ENCODE measurements around the gene GMEB1.
"Not testable (repeated sequence)": the region's sequence is repeated elsewhere in the genome, so short reads cannot be mapped to it uniquely, and the experiment has no call there.

Gene GMEB1

GRCh38 chr1:28675924-28676257, 7.3 kb downstream of the GMEB1 start:
- DNase-seq: no peak

- DNase-seq: no peak
Measured at GRCh38 chr1:28680151-28680550, 11.6 kb downstream of the GMEB1 start.

- no peak for DNase-seq
Measured at GRCh38 chr1:28682840-28683239, 14.3 kb downstream of the GMEB1 start.

- DNase-seq: no peak
Measured at GRCh38 chr1:28684937-28685336, 16.4 kb downstream of the GMEB1 start.

GRCh38 chr1:28691627-28692026, 23.0 kb downstream of the GMEB1 start:
- not testable (repeated sequence) for DNase-seq

GRCh38 chr1:28703629-28704028, 35.0 kb downstream of the GMEB1 start:
- no peak for DNase-seq

GRCh38 chr1:28716336-28716735, 47.8 kb downstream of the GMEB1 start:
- no peak for DNase-seq

- no peak for DNase-seq
Measured at GRCh38 chr1:28718166-28718565, 49.6 kb downstream of the GMEB1 start.

GRCh38 chr1:28718586-28719331, 50.2 kb downstream of the GMEB1 start:
- no peak for DNase-seq

- no peak for DNase-seq
Measured at GRCh38 chr1:28719332-28719619, 50.7 kb downstream of the GMEB1 start.

GRCh38 chr1:28720376-28720775, 51.8 kb downstream of the GMEB1 start:
- DNase-seq: no peak

- not testable (repeated sequence) for DNase-seq
Measured at GRCh38 chr1:28721927-28722326, 53.3 kb downstream of the GMEB1 start.

GRCh38 chr1:28725365-28725764, 56.8 kb downstream of the GMEB1 start:
- not testable (repeated sequence) for DNase-seq

GRCh38 chr1:28735961-28736449, 67.4 kb downstream of the GMEB1 start:
- DNase-seq: no peak

- DNase-seq: peak; percentile 97 to 98
Measured at GRCh38 chr1:28736450-28737306, 68.1 kb downstream of the GMEB1 start, which contains the start of gene YTHDF2. Gene YTHDF2 (plus strand): TSS chr1:28736940. CDS start chr1:28737121, 181 bp downstream.

GRCh38 chr1:28737307-28738132, 68.9 kb downstream of the GMEB1 start:
- DNase-seq: peak; percentile 38 to 66

GRCh38 chr1:28740118-28740517, 71.5 kb downstream of the GMEB1 start:
- DNase-seq: no peak

- no peak for DNase-seq
Measured at GRCh38 chr1:28744184-28744583, 75.6 kb downstream of the GMEB1 start.

GRCh38 chr1:28745653-28746173, 77.1 kb downstream of the GMEB1 start:
- no peak for DNase-seq

GRCh38 chr1:28750330-28750729, 81.7 kb downstream of the GMEB1 start:
- no peak for DNase-seq

- not testable (repeated sequence) for DNase-seq
Measured at GRCh38 chr1:28750771-28751294, 82.2 kb downstream of the GMEB1 start.

GRCh38 chr1:28751315-28752060, 82.9 kb downstream of the GMEB1 start:
- DNase-seq: no peak

Measured in CD4-positive, alpha-beta T cell treated with Interferon alpha-2 for 1 hour (primary cell).